HCT116 (cell line): ENCODE measurements around the gene SNCA.

Experiments
- ATF3 ChIP-seq: IDR thresholded peaks from 2 replicates; pipeline ENCODE4 v1.6.1; 2012
- CTCF ChIP-seq, 3 experiments: fragments of 200-600 bp in 1 of 3; sonication (generic) in 1 of 3; IDR thresholded peaks in 2 of 3; conservative IDR thresholded peaks in 1 of 3; 2 replicates each; pipeline ENCODE4 v1.5.1; 2012 to 2017; ENCODE audit warnings: low read depth in 2 of 3, low read length in 2 of 3, antibody characterized with exemption in 1 of 3, borderline replicate concordance in 1 of 3, control low read depth in 1 of 3, mild to moderate bottlenecking in 1 of 3, mixed read lengths in 1 of 3, mixed run types in 1 of 3, moderate library complexity in 1 of 3; ENCODE audit not compliant: insufficient read depth in 1 of 3
- EGR1 ChIP-seq: IDR thresholded peaks from 2 replicates; pipeline ENCODE4 v1.6.1; 2012; ENCODE audit warnings: low read depth
- ELF1 ChIP-seq: IDR thresholded peaks from 2 replicates; pipeline ENCODE4 v1.6.1; 2012; ENCODE audit warnings: low read depth, borderline replicate concordance
- EZH2 ChIP-seq: fragments of 200-600 bp; sonication (generic); IDR thresholded peaks from 2 replicates; pipeline ENCODE4 v1.6.1; 2017; ENCODE audit warnings: antibody characterized with exemption, mixed run types
- EZH2phosphoT487 ChIP-seq: fragments of 200-600 bp; IDR thresholded peaks from 2 replicates; pipeline ENCODE4 v1.6.1; 2018; ENCODE audit warnings: antibody characterized with exemption, borderline replicate concordance
- FOSL1 ChIP-seq: IDR thresholded peaks from 2 replicates; pipeline ENCODE4 v1.6.1; 2012; ENCODE audit warnings: low read depth
- POLR2A ChIP-seq: IDR thresholded peaks from 2 replicates; pipeline ENCODE4 v1.7.0; 2011; ENCODE audit warnings: borderline replicate concordance; ENCODE audit not compliant: insufficient read depth, insufficient read length; ENCODE audit errors: extremely low read depth
- POLR2AphosphoS5 ChIP-seq: IDR thresholded peaks from 2 replicates; pipeline ENCODE4 v1.6.1; 2011; ENCODE audit warnings: mild to moderate bottlenecking, low read depth, low read length, moderate library complexity
- REST ChIP-seq: IDR thresholded peaks from 2 replicates; pipeline ENCODE4 v1.6.1; 2012; ENCODE audit warnings: low read depth
- SRF ChIP-seq: IDR thresholded peaks from 2 replicates; pipeline ENCODE4 v1.6.1; 2012; ENCODE audit warnings: low read depth
- YY1 ChIP-seq: IDR thresholded peaks from 2 replicates; pipeline ENCODE4 v1.6.1; 2011; ENCODE audit warnings: low read length, low read depth, moderate library complexity, mild to moderate bottlenecking; ENCODE audit not compliant: insufficient replicate concordance; ENCODE audit errors: extremely low read depth
- ZBTB33 ChIP-seq: IDR thresholded peaks from 2 replicates; pipeline ENCODE4 v1.6.1; 2011; ENCODE audit warnings: mild to moderate bottlenecking, low read length, moderate library complexity; ENCODE audit not compliant: insufficient replicate concordance; ENCODE audit errors: extremely low read depth
- ZFX ChIP-seq: fragments of 450-650 bp; IDR thresholded peaks from 2 replicates; pipeline ENCODE4 v1.6.1; 2017

- TF ChIP-seq EGR1 (no peak), CTCF (IDR thresholded peaks at IDR 0.05 in 2 of 3, conservative IDR thresholded peaks at IDR 0.05 in 1 of 3; ENCODE audit: borderline replicate concordance in 1 of 3, insufficient read depth in 1 of 3, low read depth in 2 of 3, low read length in 2 of 3) (no peak), POLR2AphosphoS5 (no peak), REST (no peak), POLR2A (no peak), ATF3 (no peak), ELF1 (no peak), EZH2 (no peak), EZH2phosphoT487 (no peak), ZBTB33 (no peak), SRF (no peak), ZFX (no peak), YY1 (no peak), FOSL1 (no peak)
Measured at GRCh38 chr4:89744914-89745313, 92.0 kb downstream of the SNCA start.
